GM23248 (cell line): ENCODE data around the gene PNLIPRP3. TPM values are rescaled to one million over a fixed set of nuclear protein-coding genes. Genes with fewer than 3 reads are reported as not detected.

Experiments
- DNase-seq: peaks from one replicate; pipeline ENCODE4 v3.0.0-alpha.2; 2015
- H2AFZ ChIP-seq: fragments of 200-600 bp; sonication (generic); 2 replicates; pipeline ENCODE4 v1.6.1; 2016; ENCODE audit warnings: antibody characterized with exemption
- H3F3A ChIP-seq: fragments of 200-600 bp; sonication (generic); 2 replicates; pipeline ENCODE4 v1.6.1; 2016; ENCODE audit warnings: mild to moderate bottlenecking, antibody characterized with exemption, mixed run types; ENCODE audit not compliant: insufficient read depth
- H3K27ac ChIP-seq: fragments of 200-600 bp; sonication (generic); 2 replicates; pipeline ENCODE4 v1.5.1; 2016; ENCODE audit warnings: mild to moderate bottlenecking
- H3K27me3 ChIP-seq: fragments of 200-600 bp; sonication (generic); replicated peaks from 2 replicates; pipeline ENCODE4 v1.6.1; 2016; ENCODE audit warnings: mild to moderate bottlenecking; ENCODE audit not compliant: insufficient read depth
- H3K36me3 ChIP-seq: fragments of 200-600 bp; sonication (generic); 2 replicates; pipeline ENCODE4 v1.6.1; 2016; ENCODE audit warnings: low read depth, mild to moderate bottlenecking
- H3K4me1 ChIP-seq: fragments of 200-600 bp; sonication (generic); 2 replicates; pipeline ENCODE4 v1.6.1; 2016; ENCODE audit warnings: mild to moderate bottlenecking; ENCODE audit not compliant: insufficient read depth
- H3K4me2 ChIP-seq: fragments of 200-600 bp; sonication (generic); one replicate; pipeline ENCODE4 v1.6.1; 2016; ENCODE audit warnings: mild to moderate bottlenecking; ENCODE audit not compliant: unreplicated experiment
- H3K4me3 ChIP-seq: fragments of 200-600 bp; sonication (generic); 2 replicates; pipeline ENCODE4 v1.5.1; 2016; ENCODE audit warnings: mild to moderate bottlenecking
- H3K79me2 ChIP-seq: fragments of 200-600 bp; sonication (generic); 2 replicates; pipeline ENCODE4 v1.6.1; 2016; ENCODE audit warnings: mild to moderate bottlenecking; ENCODE audit not compliant: insufficient read depth
- H3K9ac ChIP-seq: fragments of 200-600 bp; sonication (generic); 2 replicates; pipeline ENCODE4 v1.6.1; 2016; ENCODE audit warnings: mild to moderate bottlenecking
- H3K9me2 ChIP-seq: fragments of 200-600 bp; sonication (generic); 2 replicates; pipeline ENCODE4 v1.6.1; 2016; ENCODE audit warnings: mixed run types, mild to moderate bottlenecking, moderate library complexity; ENCODE audit not compliant: insufficient read depth
- H3K9me3 ChIP-seq: fragments of 200-600 bp; sonication (generic); one replicate; pipeline ENCODE4 v1.6.1; 2017; ENCODE audit warnings: low read depth
- H4K20me1 ChIP-seq: fragments of 200-600 bp; sonication (generic); 2 replicates; pipeline ENCODE4 v1.6.0; 2016; ENCODE audit not compliant: insufficient read depth
- EZH2 ChIP-seq: fragments of 200-600 bp; sonication (generic); IDR thresholded peaks from 2 replicates; pipeline ENCODE4 v1.6.1; 2018; ENCODE audit warnings: antibody characterized with exemption, mild to moderate bottlenecking; ENCODE audit not compliant: insufficient read depth, poor library complexity, severe bottlenecking
- EZH2phosphoT487 ChIP-seq: fragments of 200-600 bp; sonication (generic); IDR thresholded peaks from 2 replicates; pipeline ENCODE4 v1.6.1; 2018; ENCODE audit warnings: antibody characterized with exemption, moderate library complexity, mild to moderate bottlenecking, low read depth; ENCODE audit not compliant: insufficient read depth
- WGBS, 2 experiments: methylation state at CpG; one replicate each; pipeline ENCODE4 v1.1.6; 2015 to 2017; ENCODE audit warnings: low lambda C conversion rate in 2 of 2, low coverage in 1 of 2; ENCODE audit errors: missing lambda C conversion rate in 2 of 2; 5-methylcytosine and 5-hydroxymethylcytosine counted together
- in situ Hi-C: fragments of 300-500 bp; cut with MboI; formaldehyde crosslinking; loops from 2 replicates; pipeline ENCODE4 v1.15.0; 2020
- polyA plus RNA-seq: library from polyadenylated mRNA; unstranded; fragments of >200 nt; fragmentation: Nextera tagmentation; extraction: Ambion mirVana; gene quantifications from 2 replicates; pipeline ENCODE4 v1.2.1, GENCODE V29; 2016
- total RNA-seq: library from RNA; depleted of rRNA; stranded (reverse); fragments of >200 nt; shearing (Covaris generic); gene quantifications from 2 replicates; pipeline ENCODE4 v1.2.3, GENCODE V29; 2014

Gene PNLIPRP3
- total and polyA plus RNA-seq, 2 experiments from 2014 or later = not detected

- Histone ChIP-seq H3K4me2 (no peak overlapping the region), H3K9ac (no peak overlapping the region), H3K79me2 (no peaks in the 10 kb centered on the region), H3K27ac (no peak overlapping the region), H3K27me3 (peaks cover 1% of the 10 kb centered on the region; the same call in 1 of the 2 replicates), H2AFZ (no peak overlapping the region), H3K36me3 (no peaks in the 10 kb centered on the region), H3K4me1 (no peaks in the 10 kb centered on the region), H3F3A (no peaks in the 10 kb centered on the region), H4K20me1 (no peaks in the 10 kb centered on the region), H3K9me3 (no peaks in the 10 kb centered on the region), H3K9me2 (no peaks in the 10 kb centered on the region), H3K4me3 (no peak overlapping the region)
- in situ Hi-C loops = no loop called here
- DNase-seq = no peak
- TF ChIP-seq EZH2phosphoT487 (no peak), EZH2 (no peak)
- WGBS, 2 experiments = 55 to 57% methylated on average over 12 to 13 of the region's 13 CpGs
Observed at GRCh38 chr10:116395223-116395985, 32.2 kb upstream of the PNLIPRP3 start.

- no peaks in the 10 kb centered on the region for H3K9me2 ChIP-seq
- H3K27me3 ChIP-seq = no peaks in the 10 kb centered on the region
- H3K4me3 ChIP-seq = no peak overlapping the region
- no peak overlapping the region for H3K9ac ChIP-seq
- H3K27ac ChIP-seq = no peak overlapping the region
- no peak overlapping the region for H3K4me2 ChIP-seq
- no peaks in the 10 kb centered on the region for H4K20me1 ChIP-seq
- no peaks in the 10 kb centered on the region for H3K36me3 ChIP-seq
- in situ Hi-C loops = no loop called here
- H3F3A ChIP-seq = no peaks in the 10 kb centered on the region
- whole genome bisulfite sequencing, 2 experiments = 21 to 23% methylated on average over 5 of the region's 5 CpGs
- DNase-seq = no peak
- TF ChIP-seq EZH2phosphoT487 = no peak
- H3K4me1 ChIP-seq = no peaks in the 10 kb centered on the region
- no peaks in the 10 kb centered on the region for H3K9me3 ChIP-seq
- H2AFZ ChIP-seq = no peak overlapping the region
- no peaks in the 10 kb centered on the region for H3K79me2 ChIP-seq
Observed at GRCh38 chr10:116398224-116398623, 29.4 kb upstream of the PNLIPRP3 start.

GRCh38 chr10:116402858-116403257 is 24.8 kb upstream of the PNLIPRP3 start:
- Histone ChIP-seq H3K79me2 (no peaks in the 10 kb centered on the region), H3K9ac (no peak overlapping the region), H3K27ac (no peak overlapping the region), H3K9me3 (no peaks in the 10 kb centered on the region), H3K9me2 (no peaks in the 10 kb centered on the region), H3K27me3 (no peaks in the 10 kb centered on the region), H3K4me1 (no peaks in the 10 kb centered on the region), H3K36me3 (no peaks in the 10 kb centered on the region), H3F3A (no peaks in the 10 kb centered on the region), H4K20me1 (no peaks in the 10 kb centered on the region), H3K4me3 (no peak overlapping the region), H2AFZ (no peak overlapping the region), H3K4me2 (no peak overlapping the region)
- no peak for DNase-seq
- in situ Hi-C loops = no loop called here
- 59 to 60% methylated on average over 3 of the region's 3 CpGs for WGBS, 2 experiments
- TF ChIP-seq EZH2phosphoT487 = no peak
- TF ChIP-seq EZH2 = no peak

- Histone ChIP-seq H3K4me2 (no peak overlapping the region), H3K27me3 (no peaks in the 10 kb centered on the region), H3K9me3 (no peaks in the 10 kb centered on the region), H3K9me2 (no peaks in the 10 kb centered on the region), H3K79me2 (no peaks in the 10 kb centered on the region), H2AFZ (no peak overlapping the region), H3K4me3 (no peak overlapping the region), H3F3A (no peaks in the 10 kb centered on the region), H4K20me1 (no peaks in the 10 kb centered on the region), H3K9ac (no peak overlapping the region), H3K4me1 (no peaks in the 10 kb centered on the region), H3K27ac (no peak overlapping the region), H3K36me3 (no peaks in the 10 kb centered on the region)
- no peak for DNase-seq
- TF ChIP-seq EZH2 (no peak), EZH2phosphoT487 (no peak)
- 30 to 31% methylated on average over 6 of the region's 6 CpGs for WGBS, 2 experiments
- in situ Hi-C loops = no loop called here
Observed at GRCh38 chr10:116403740-116404250, 23.9 kb upstream of the PNLIPRP3 start.
